ENCODE data around the gene WDR82. TPM values are rescaled to one million over a fixed set of nuclear protein-coding genes. Genes with fewer than 3 reads are reported as not detected.

Gene WDR82
- total and polyA plus RNA-seq, 2 experiments from 2014 or later, result 25.2 to 71.8 TPM

DNA sequence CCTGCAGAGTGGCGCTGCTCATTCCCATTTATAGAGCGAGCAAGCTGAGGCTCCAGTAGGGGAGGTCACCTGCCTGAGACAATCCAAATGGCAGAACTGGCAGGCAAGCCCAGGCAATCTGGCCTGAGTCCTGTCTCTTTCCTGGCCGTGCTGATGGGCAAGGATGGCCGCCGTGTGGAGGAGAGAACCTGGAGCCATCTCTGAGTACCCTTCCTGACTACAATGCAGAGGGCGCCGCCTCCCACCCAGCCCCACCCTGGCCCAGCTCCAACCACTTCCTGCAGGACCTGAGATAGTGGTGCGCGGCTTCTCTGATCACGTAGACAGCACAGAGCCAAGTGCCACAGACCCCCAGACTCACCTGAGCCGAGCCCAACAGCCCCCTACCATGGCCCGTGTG, 60.0 kb downstream of the WDR82 start:
- Mint-ChIP-seq H3K4me1 (peaks cover 8% of the 10 kb centered on the region; the same call in 2 of the 3 replicates), H3K9me3 (no peaks in the 10 kb centered on the region), H3K36me3 (ENCODE audit: low read depth) (peaks cover 22% of the 10 kb centered on the region), H3K27ac (no peak overlapping the region), H3K4me3 (no peak overlapping the region), H3K27me3 (ENCODE audit: insufficient read depth, low read depth, poor library complexity) (peaks cover 11% of the 10 kb centered on the region)
- no peak for DNase-seq (ENCODE audit: low spot score)
- Histone ChIP-seq H3K36me3 (ENCODE audit: insufficient read depth) (peaks cover 10% of the 10 kb centered on the region), H2AFZ (no peak overlapping the region), H3K27me3 (ENCODE audit: insufficient read depth) (no peaks in the 10 kb centered on the region), H3K79me2 (replicated peaks; ENCODE audit: insufficient read depth) (no peaks in the 10 kb centered on the region), H3K4me3 (no peak overlapping the region), H3F3A (replicated peaks; ENCODE audit: low read depth) (no peaks in the 10 kb centered on the region), H3K4me2 (no peak overlapping the region), H3K27ac (ENCODE audit: low read depth) (no peak overlapping the region), H3K9me2 (ENCODE audit: insufficient read depth) (no peaks in the 10 kb centered on the region), H4K20me1 (replicated peaks; ENCODE audit: insufficient read depth) (peaks cover 2% of the 10 kb centered on the region; the same call in 1 of the 2 replicates), H3K4me1 (ENCODE audit: insufficient read depth) (peaks cover 3% of the 10 kb centered on the region)
- ATAC-seq, result no peak
- TF ChIP-seq STAT1 (IDR thresholded peaks at IDR 0.05; ENCODE audit: unreplicated experiment), result no peak

DNA sequence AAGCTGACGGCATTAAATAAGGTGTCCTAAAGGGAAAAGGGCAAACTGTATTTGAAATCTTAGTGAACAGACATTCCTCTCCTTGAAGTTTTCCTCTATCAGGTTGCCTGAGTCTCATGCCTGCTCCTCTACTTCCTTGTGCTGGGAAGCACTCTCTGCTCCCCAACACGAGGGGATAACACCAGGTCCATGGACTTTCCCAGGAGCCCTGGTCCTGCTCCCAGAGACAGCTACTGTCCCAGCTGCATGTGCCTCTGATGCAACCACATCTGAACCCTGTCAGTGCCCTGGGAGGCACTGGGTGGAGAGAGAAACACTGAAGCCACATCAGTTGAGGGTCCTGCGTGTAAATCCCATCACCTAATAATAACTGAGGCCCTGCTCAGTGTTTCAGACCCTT, 60.4 kb downstream of the WDR82 start:
- Mint-ChIP-seq H3K27ac (no peak overlapping the region), H3K9me3 (no peaks in the 10 kb centered on the region), H3K4me1 (peaks cover 8% of the 10 kb centered on the region; the same call in 2 of the 3 replicates), H3K36me3 (ENCODE audit: low read depth) (peaks cover 26% of the 10 kb centered on the region), H3K27me3 (ENCODE audit: insufficient read depth, low read depth, poor library complexity) (peaks cover 11% of the 10 kb centered on the region), H3K4me3 (no peak overlapping the region)
- H4K20me1 ChIP-seq (replicated peaks; ENCODE audit: insufficient read depth), result peaks cover 2% of the 10 kb centered on the region; the same call in 1 of the 2 replicates
- H2AFZ ChIP-seq, result no peak overlapping the region
- no peak for ATAC-seq
- no peak for TF ChIP-seq EZH2 (IDR thresholded peaks at IDR 0.05; ENCODE audit: low read depth, unreplicated experiment)
- no peak for TF ChIP-seq ZNF114 (CRISPR knock-in tag; IDR thresholded peaks at IDR 0.05)
- no peak for TF ChIP-seq REST (IDR thresholded peaks at IDR 0.05; ENCODE audit: unreplicated experiment)
- TF ChIP-seq CREB1 (CRISPR knock-in tag; IDR thresholded peaks at IDR 0.05; ENCODE audit: low read depth), result no peak
- TF ChIP-seq NANOG (IDR thresholded peaks at IDR 0.05; ENCODE audit: borderline replicate concordance), result no peak
- TF ChIP-seq ZNF331 (CRISPR knock-in tag; IDR thresholded peaks at IDR 0.05; ENCODE audit: low read depth), result no peak
- TF ChIP-seq EZH2phosphoT487 (IDR thresholded peaks at IDR 0.05; ENCODE audit: unreplicated experiment), result no peak
- TF ChIP-seq STAT1 (IDR thresholded peaks at IDR 0.05; ENCODE audit: unreplicated experiment), result no peak
- TF ChIP-seq JUNB (IDR thresholded peaks at IDR 0.05; ENCODE audit: unreplicated experiment), result no peak
- DNase-seq (ENCODE audit: low spot score), result no peak
- no peak overlapping the region for H3K27ac ChIP-seq (ENCODE audit: low read depth)
- no peak overlapping the region for H3K4me3 ChIP-seq
- H3K4me1 ChIP-seq (ENCODE audit: insufficient read depth), result peaks cover 3% of the 10 kb centered on the region
- H3K79me2 ChIP-seq (replicated peaks; ENCODE audit: insufficient read depth), result no peaks in the 10 kb centered on the region
- H3K4me2 ChIP-seq, result no peak overlapping the region
- H3K9me2 ChIP-seq (ENCODE audit: insufficient read depth), result no peaks in the 10 kb centered on the region
- no peaks in the 10 kb centered on the region for H3F3A ChIP-seq (replicated peaks; ENCODE audit: low read depth)
- H3K36me3 ChIP-seq (ENCODE audit: insufficient read depth), result peaks cover 11% of the 10 kb centered on the region
- no peaks in the 10 kb centered on the region for H3K27me3 ChIP-seq (ENCODE audit: insufficient read depth)

All from GM23338 (cell line).